DOHH2 (cell line): ENCODE results near the gene PNLIPRP1.

Source experiments
- H3F3A ChIP-seq: fragments of 200-600 bp; sonication (generic), shearing (Covaris generic); 2 replicates; pipeline ENCODE4 v1.6.0; 2016; ENCODE audit warnings: antibody characterized with exemption, mild to moderate bottlenecking; ENCODE audit not compliant: control insufficient read depth, insufficient read depth
- H3K27ac ChIP-seq: fragments of 200-600 bp; sonication (generic); 2 replicates; pipeline ENCODE4 v1.5.1; 2014; ENCODE audit warnings: low read depth, mild to moderate bottlenecking, low read length, moderate library complexity
- H3K27me3 ChIP-seq: fragments of 200-600 bp; sonication (generic); 2 replicates; pipeline ENCODE4 v1.6.1; 2014; ENCODE audit warnings: mild to moderate bottlenecking, low read length, mixed read lengths; ENCODE audit not compliant: control insufficient read depth
- H3K36me3 ChIP-seq: fragments of 200-600 bp; sonication (generic); 2 replicates; pipeline ENCODE4 v1.6.1; 2014; ENCODE audit warnings: mild to moderate bottlenecking, low read length, moderate library complexity, mixed read lengths; ENCODE audit not compliant: control insufficient read depth
- H3K4me1 ChIP-seq: fragments of 200-600 bp; sonication (generic); 2 replicates; pipeline ENCODE4 v1.6.1; 2014; ENCODE audit warnings: mild to moderate bottlenecking, low read length, mixed read lengths; ENCODE audit not compliant: control insufficient read depth
- H3K4me2 ChIP-seq: fragments of 200-600 bp; sonication (generic); 2 replicates; pipeline ENCODE4 v1.6.0; 2014; ENCODE audit warnings: mild to moderate bottlenecking, low read length, moderate library complexity
- H3K4me3 ChIP-seq: fragments of 200-600 bp; sonication (generic); 2 replicates; pipeline ENCODE4 v1.5.1; 2014; ENCODE audit warnings: mild to moderate bottlenecking, low read length, mixed read lengths
- H3K79me2 ChIP-seq: fragments of 200-600 bp; sonication (generic); 2 replicates; pipeline ENCODE4 v1.6.1; 2014; ENCODE audit warnings: mild to moderate bottlenecking, low read length, mixed read lengths; ENCODE audit not compliant: control insufficient read depth
- H3K9me2 ChIP-seq: fragments of 200-600 bp; sonication (generic); replicated peaks from 2 replicates; pipeline ENCODE4 v1.6.1; 2014; ENCODE audit warnings: mild to moderate bottlenecking, low read length, mixed read lengths; ENCODE audit not compliant: control insufficient read depth
- H3K9me3 ChIP-seq: fragments of 200-600 bp; sonication (generic); 2 replicates; pipeline ENCODE4 v1.6.1; 2014; ENCODE audit warnings: antibody characterized with exemption, low read length, mixed read lengths; ENCODE audit not compliant: control insufficient read depth, insufficient read depth
- H4K20me1 ChIP-seq: fragments of 200-600 bp; sonication (generic); 2 replicates; pipeline ENCODE4 v1.6.0; 2014; ENCODE audit warnings: low read depth, mild to moderate bottlenecking, antibody characterized with exemption, low read length, moderate library complexity; ENCODE audit not compliant: control insufficient read depth, insufficient read depth
- EZH2phosphoT487 ChIP-seq: fragments of 200-600 bp; sonication (generic); IDR thresholded peaks from 2 replicates; pipeline ENCODE4 v1.6.1; 2017; ENCODE audit warnings: borderline replicate concordance, mild to moderate bottlenecking, antibody characterized with exemption, low read length, moderate library complexity, mixed read lengths
- TF ChIP-seq, protein P1 (sequence below): fragments of 200-600 bp; sonication (generic); IDR thresholded peaks from one replicate; pipeline ENCODE4 v1.5.1; 2014; ENCODE audit warnings: antibody characterized with exemption, mild to moderate bottlenecking, low read depth, low read length; ENCODE audit not compliant: poor library complexity, severe bottlenecking

PNLIPRP1 gene

GRCh38 chr10:116608686-116609594 lies 18.2 kb downstream of the PNLIPRP1 start:
- no peaks in the 10 kb centered on the region for H3K9me2 ChIP-seq
- no peaks in the 10 kb centered on the region for H3K36me3 ChIP-seq
- no peaks in the 10 kb centered on the region for H3K9me3 ChIP-seq
- H3F3A ChIP-seq = no peaks in the 10 kb centered on the region
- no peak overlapping the region for H3K27ac ChIP-seq
- H3K4me1 ChIP-seq = no peaks in the 10 kb centered on the region
- no peaks in the 10 kb centered on the region for H4K20me1 ChIP-seq
- H3K79me2 ChIP-seq = no peaks in the 10 kb centered on the region
- H3K4me3 ChIP-seq = no peak overlapping the region
- no peak for TF ChIP-seq EZH2phosphoT487
- TF ChIP-seq, protein P1, sequence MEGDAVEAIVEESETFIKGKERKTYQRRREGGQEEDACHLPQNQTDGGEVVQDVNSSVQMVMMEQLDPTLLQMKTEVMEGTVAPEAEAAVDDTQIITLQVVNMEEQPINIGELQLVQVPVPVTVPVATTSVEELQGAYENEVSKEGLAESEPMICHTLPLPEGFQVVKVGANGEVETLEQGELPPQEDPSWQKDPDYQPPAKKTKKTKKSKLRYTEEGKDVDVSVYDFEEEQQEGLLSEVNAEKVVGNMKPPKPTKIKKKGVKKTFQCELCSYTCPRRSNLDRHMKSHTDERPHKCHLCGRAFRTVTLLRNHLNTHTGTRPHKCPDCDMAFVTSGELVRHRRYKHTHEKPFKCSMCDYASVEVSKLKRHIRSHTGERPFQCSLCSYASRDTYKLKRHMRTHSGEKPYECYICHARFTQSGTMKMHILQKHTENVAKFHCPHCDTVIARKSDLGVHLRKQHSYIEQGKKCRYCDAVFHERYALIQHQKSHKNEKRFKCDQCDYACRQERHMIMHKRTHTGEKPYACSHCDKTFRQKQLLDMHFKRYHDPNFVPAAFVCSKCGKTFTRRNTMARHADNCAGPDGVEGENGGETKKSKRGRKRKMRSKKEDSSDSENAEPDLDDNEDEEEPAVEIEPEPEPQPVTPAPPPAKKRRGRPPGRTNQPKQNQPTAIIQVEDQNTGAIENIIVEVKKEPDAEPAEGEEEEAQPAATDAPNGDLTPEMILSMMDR = no peak
- H3K4me2 ChIP-seq = no peak overlapping the region
- no peaks in the 10 kb centered on the region for H3K27me3 ChIP-seq

GRCh38 chr10:116610443-116611152 lies 19.8 kb downstream of the PNLIPRP1 start:
- no peaks in the 10 kb centered on the region for H3K9me2 ChIP-seq
- no peak overlapping the region for H3K4me2 ChIP-seq
- no peaks in the 10 kb centered on the region for H3F3A ChIP-seq
- H3K36me3 ChIP-seq = no peaks in the 10 kb centered on the region
- H3K27me3 ChIP-seq = no peaks in the 10 kb centered on the region
- H3K27ac ChIP-seq = no peak overlapping the region
- TF ChIP-seq EZH2phosphoT487 = no peak
- TF ChIP-seq, protein P1 = no peak
- no peaks in the 10 kb centered on the region for H3K9me3 ChIP-seq
- no peaks in the 10 kb centered on the region for H3K79me2 ChIP-seq
- no peaks in the 10 kb centered on the region for H4K20me1 ChIP-seq
- H3K4me1 ChIP-seq = no peaks in the 10 kb centered on the region
- no peak overlapping the region for H3K4me3 ChIP-seq

- Histone ChIP-seq H4K20me1 (no peaks in the 10 kb centered on the region), H3K36me3 (no peaks in the 10 kb centered on the region), H3K9me3 (no peaks in the 10 kb centered on the region), H3K4me2 (no peak overlapping the region), H3K79me2 (no peaks in the 10 kb centered on the region), H3K27me3 (no peaks in the 10 kb centered on the region), H3K4me3 (no peak overlapping the region), H3F3A (no peaks in the 10 kb centered on the region), H3K4me1 (no peaks in the 10 kb centered on the region), H3K27ac (no peak overlapping the region), H3K9me2 (no peaks in the 10 kb centered on the region)
- TF ChIP-seq, protein P1 = no peak
- TF ChIP-seq EZH2phosphoT487 = no peak
These were observed 20.4 kb downstream of the PNLIPRP1 start for GRCh38 chr10:116611153-116611545.
